ENCODE data around the gene MPZL2.

- no peak for TF ChIP-seq REST (IDR thresholded peaks at IDR 0.05; ENCODE audit: insufficient read depth in 1 of 2, low read depth in 2 of 2, low read length in 2 of 2)
- TF ChIP-seq POLR2AphosphoS5 (IDR thresholded peaks at IDR 0.05; ENCODE audit: low read depth, low read length), result no peak
These were observed 22.9 kb downstream of the MPZL2 start for GRCh38 chr11:118240999-118241763.
